ENCODE data around the gene CALML4. TPM values are rescaled to one million over a fixed set of nuclear protein-coding genes. Genes with fewer than 3 reads are reported as not detected.
"Not testable (repeated sequence)": the region's sequence is repeated elsewhere in the genome, so short reads cannot be mapped to it uniquely, and the experiment has no call there.

The CALML4 gene
- 1 to 10 TPM; 6.8 to 9.2 TPM for total RNA-seq

- Mint-ChIP-seq H3K4me1 (peaks cover 19% of the 10 kb centered on the region), H3K9me3 (ENCODE audit: low read depth) (no peaks in the 10 kb centered on the region), H3K36me3 (ENCODE audit: low read depth) (peaks cover 7% of the 10 kb centered on the region), H3K27ac (no peak within 1 kb of the TSS), H3K27me3 (no peaks in the 10 kb centered on the region), H3K4me3 (no peak within 1 kb of the TSS)
- ATAC-seq = no peak
- ChIA-PET CTCF (interaction anchor here (1.0 kb wide), 1 partner anchor 14 kb away, joined by 3 read pairs; no protein-coding TSS in a partner anchor), POLR2A (no interaction called here)
- DNase-seq = no peak
- intact Hi-C loops (cut with DNase I, micrococcal nuclease) = no loop called here
These were observed at the start of gene CALML4 for GRCh38 chr15:68204776-68205557. CALML4 (minus strand) TSS chr15:68205332; CDS start chr15:68205247, 85 bp downstream.

GRCh38 chr15:68252925-68253534 lies 47.9 kb upstream of the CALML4 start:
- H3K27me3 Mint-ChIP-seq = no peaks in the 10 kb centered on the region
- H3K36me3 Mint-ChIP-seq (ENCODE audit: low read depth) = no peaks in the 10 kb centered on the region
- peaks cover 2% of the 10 kb centered on the region for H3K4me1 Mint-ChIP-seq
- no peak overlapping the region for H3K27ac Mint-ChIP-seq
- intact Hi-C loops (cut with DNase I, micrococcal nuclease) = loop anchor here (1.0 to 10.0 kb wide), 5 partner anchors 46 to 422 kb away; no protein-coding TSS in a partner anchor
- DNase-seq (peak; percentile 53), ATAC-seq (peak; percentile 51)
- ChIA-PET CTCF (interaction anchor here (0.7 to 2.2 kb wide), 29 partner anchors 9 to 392 kb away, joined by 3 to 53 read pairs (median 3); partner anchors contain the start of genes CLN6, FEM1B and PIAS1), POLR2A (interaction anchor here (2.2 kb wide), 1 partner anchor 53 kb away, joined by 8 read pairs; no protein-coding TSS in a partner anchor)
- H3K9me3 Mint-ChIP-seq (ENCODE audit: low read depth) = no peaks in the 10 kb centered on the region
- no peak overlapping the region for H3K4me3 Mint-ChIP-seq

- CTCF ChIA-PET = interaction anchor here (0.7 to 1.6 kb wide), 4 partner anchors 11 to 202 kb away, joined by 3 to 4 read pairs (median 3); no protein-coding TSS in a partner anchor
- Mint-ChIP-seq H3K4me1 (no peaks in the 10 kb centered on the region), H3K9me3 (ENCODE audit: low read depth) (peaks cover 2% of the 10 kb centered on the region), H3K4me3 (no peak overlapping the region), H3K27ac (no peak overlapping the region), H3K27me3 (no peaks in the 10 kb centered on the region), H3K36me3 (ENCODE audit: low read depth) (no peaks in the 10 kb centered on the region)
- intact Hi-C loops (cut with DNase I, micrococcal nuclease) = no loop called here
- ATAC-seq = no peak
- POLR2A ChIA-PET = no interaction called here
- DNase-seq = no peak
These were observed 44.1 kb upstream of the CALML4 start for GRCh38 chr15:68249058-68249713.

GRCh38 chr15:68244235-68244634 lies 39.1 kb upstream of the CALML4 start:
- ChIA-PET POLR2A (no interaction called here), CTCF (interaction anchor here (1.2 kb wide), 1 partner anchor 9 kb away, joined by 3 read pairs; no protein-coding TSS in a partner anchor)
- ATAC-seq (no peak), DNase-seq (no peak)
- Mint-ChIP-seq H3K36me3 (ENCODE audit: low read depth) (no peaks in the 10 kb centered on the region), H3K27me3 (no peaks in the 10 kb centered on the region), H3K27ac (no peak overlapping the region), H3K9me3 (ENCODE audit: low read depth) (peaks cover 5% of the 10 kb centered on the region), H3K4me1 (no peaks in the 10 kb centered on the region), H3K4me3 (no peak overlapping the region)
- intact Hi-C loops (cut with DNase I, micrococcal nuclease) = no loop called here

GRCh38 chr15:68241088-68241935 lies 36.2 kb upstream of the CALML4 start:
- no peak overlapping the region for H3K4me3 Mint-ChIP-seq
- H3K9me3 Mint-ChIP-seq (ENCODE audit: low read depth) = peaks cover 5% of the 10 kb centered on the region
- ATAC-seq (no peak), DNase-seq (no peak)
- H3K27me3 Mint-ChIP-seq = no peaks in the 10 kb centered on the region
- no peak overlapping the region for H3K27ac Mint-ChIP-seq
- ChIA-PET CTCF (interaction anchor here (1.2 kb wide), 1 partner anchor 12 kb away, joined by 3 read pairs; no protein-coding TSS in a partner anchor), POLR2A (no interaction called here)
- H3K4me1 Mint-ChIP-seq = no peaks in the 10 kb centered on the region
- no peaks in the 10 kb centered on the region for H3K36me3 Mint-ChIP-seq (ENCODE audit: low read depth)
- intact Hi-C loops (cut with DNase I, micrococcal nuclease) = no loop called here

GRCh38 chr15:68239025-68239424 lies 33.9 kb upstream of the CALML4 start:
- DNase-seq = no peak
- POLR2A ChIA-PET = interaction anchor here (0.7 kb wide), 1 partner anchor 12 kb away, joined by 4 read pairs; no protein-coding TSS in a partner anchor
- Mint-ChIP-seq H3K27ac (no peak overlapping the region), H3K36me3 (ENCODE audit: low read depth) (no peaks in the 10 kb centered on the region), H3K27me3 (no peaks in the 10 kb centered on the region), H3K4me1 (no peaks in the 10 kb centered on the region), H3K4me3 (no peak overlapping the region), H3K9me3 (ENCODE audit: low read depth) (peaks cover 3% of the 10 kb centered on the region)
- no peak for ATAC-seq
- CTCF ChIA-PET = no interaction called here
- intact Hi-C loops (cut with DNase I, micrococcal nuclease) = no loop called here

GRCh38 chr15:68235022-68235421 lies 29.9 kb upstream of the CALML4 start:
- peaks cover 9% of the 10 kb centered on the region for H3K4me1 Mint-ChIP-seq
- DNase-seq = no peak

GRCh38 chr15:68234520-68234919 lies 29.4 kb upstream of the CALML4 start:
- H3K27me3 Mint-ChIP-seq; intact Hi-C loops (cut with DNase I, micrococcal nuclease); DNase-seq; H3K36me3 Mint-ChIP-seq (ENCODE audit: low read depth); H3K9me3 Mint-ChIP-seq (ENCODE audit: low read depth); H3K4me3 Mint-ChIP-seq; POLR2A ChIA-PET; H3K27ac Mint-ChIP-seq; ATAC-seq: not testable (repeated sequence)
- CTCF ChIA-PET = interaction anchor here (0.8 to 1.3 kb wide), 2 partner anchors 18 to 397 kb away, joined by 3 read pairs; no protein-coding TSS in a partner anchor
- H3K4me1 Mint-ChIP-seq = peaks cover 12% of the 10 kb centered on the region

More at GRCh38 chr15:68235022-68235421, 29.9 kb upstream of the CALML4 start:
- Mint-ChIP-seq H3K27me3 (no peaks in the 10 kb centered on the region), H3K9me3 (ENCODE audit: low read depth) (no peaks in the 10 kb centered on the region), H3K36me3 (ENCODE audit: low read depth) (no peaks in the 10 kb centered on the region), H3K4me3 (no peak overlapping the region), H3K27ac (no peak overlapping the region)
- no peak for ATAC-seq
- CTCF ChIA-PET = interaction anchor here (1.3 kb wide), 1 partner anchor 18 kb away, joined by 3 read pairs; no protein-coding TSS in a partner anchor
- POLR2A ChIA-PET = no interaction called here
- intact Hi-C loops (cut with DNase I, micrococcal nuclease) = no loop called here

GRCh38 chr15:68234060-68234459 lies 28.9 kb upstream of the CALML4 start:
- Mint-ChIP-seq H3K36me3 (ENCODE audit: low read depth) (no peaks in the 10 kb centered on the region), H3K4me3 (no peak overlapping the region), H3K27me3 (no peaks in the 10 kb centered on the region), H3K9me3 (ENCODE audit: low read depth) (no peaks in the 10 kb centered on the region), H3K27ac (no peak overlapping the region), H3K4me1 (peaks cover 12% of the 10 kb centered on the region)
- ChIA-PET POLR2A (no interaction called here), CTCF (interaction anchor here (0.8 to 1.3 kb wide), 2 partner anchors 19 to 397 kb away, joined by 3 read pairs; no protein-coding TSS in a partner anchor)
- intact Hi-C loops (cut with DNase I, micrococcal nuclease) = no loop called here
- ATAC-seq = no peak
- DNase-seq = no peak

GRCh38 chr15:68232937-68233336 lies 27.8 kb upstream of the CALML4 start:
- no peak for ATAC-seq
- intact Hi-C loops (cut with DNase I, micrococcal nuclease) = no loop called here
- Mint-ChIP-seq H3K4me3 (no peak overlapping the region), H3K4me1 (peaks cover 21% of the 10 kb centered on the region), H3K36me3 (ENCODE audit: low read depth) (peaks cover 7% of the 10 kb centered on the region), H3K27ac (no peak overlapping the region), H3K27me3 (no peaks in the 10 kb centered on the region), H3K9me3 (ENCODE audit: low read depth) (no peaks in the 10 kb centered on the region)
- DNase-seq = no peak
- ChIA-PET POLR2A (interaction anchor here (0.6 kb wide), 1 partner anchor 66 kb away, joined by 4 read pairs; no protein-coding TSS in a partner anchor), CTCF (interaction anchor here (0.5 kb wide), 1 partner anchor 401 kb away, joined by 3 read pairs; no protein-coding TSS in a partner anchor)
